K562 (cell line): ENCODE measurements around the gene LTA4H. TPM values are rescaled to one million over a fixed set of nuclear protein-coding genes. Genes with fewer than 3 reads are reported as not detected.
A peak's percentile ranks its signal among the peaks of the same experiment; 100 is the strongest.

Experiments
- ATAC-seq: fragments of 200-7000 bp; cut with Tn5 transposase; 3 replicates; pipeline ENCODE4 v1.9.1; 2020; ENCODE audit warnings: moderate library complexity
- BruUV-seq: library from RNA; stranded (reverse); fragments of 400-500 nt; replicated peaks from 2 replicates; lab custom pipeline; 2021; lab: Mats Ljungman, UMichigan
- CTCF ChIA-PET: fragments of 300-600 bp; formaldehyde crosslinking; extraction: SDS; loops from one replicate; lab custom pipeline; 2021; ENCODE audit warnings: low intra/inter-chr PET ratio; lab: Yijun Ruan, JAX
- POLR2A ChIA-PET: fragments of 300-600, 350-650 bp; sonication (Branson Sonifier 250); formaldehyde crosslinking; extraction: SDS; loops from one replicate; lab custom pipeline; 2021; ENCODE audit warnings: antibody characterized with exemption, inconsistent platforms; lab: Yijun Ruan, JAX
- DNase-seq, 4 experiments: peaks; one replicate each; pipeline versions ENCODE4 v3.0.0 to v3.0.0-alpha.2; 2011 to 2018; ENCODE audit warnings: low spot score in 3 of 4, mixed read lengths in 3 of 4; ENCODE audit errors: extremely low read depth in 1 of 4
- FAIRE-seq: peaks from 2 replicates; lab custom pipeline; 2011; peaks lifted over from hg19 to GRCh38; lab: Jason Lieb, UNC
- H2AFZ ChIP-seq: 2 replicates; pipeline ENCODE4 v1.6.0; 2011; ENCODE audit warnings: low read depth, low read length, control low read depth, inconsistent platforms
- H3K27ac ChIP-seq: fragments of 200-600 bp; 3 replicates; pipeline ENCODE4 v1.8.0; 2011; ENCODE audit warnings: low read depth, mild to moderate bottlenecking, control low read depth, inconsistent platforms, low read length, moderate library complexity, mixed read lengths; ENCODE audit errors: extremely low read depth
- H3K27me3 ChIP-seq, 2 experiments: fragments of 300-600 bp in 1 of 2; 2 replicates in 1 of 2; 3 replicates in 1 of 2; pipeline versions ENCODE4 v1.6.0 to v1.8.0; 2011; ENCODE audit warnings: inconsistent platforms in 2 of 2, low read length in 2 of 2, mild to moderate bottlenecking in 1 of 2, mixed read lengths in 1 of 2, moderate library complexity in 1 of 2; ENCODE audit not compliant: control insufficient read depth in 2 of 2, insufficient read depth in 2 of 2
- H3K36me3 ChIP-seq: fragments of 300-600 bp; 3 replicates; pipeline ENCODE4 v1.8.0; 2011; ENCODE audit warnings: mild to moderate bottlenecking, low read length, inconsistent platforms; ENCODE audit not compliant: control insufficient read depth, insufficient read depth
- H3K4me1 ChIP-seq, 2 experiments: fragments of 200-600 bp in 1 of 2; replicated peaks in 1 of 2; 2 replicates in 1 of 2; 3 replicates in 1 of 2; pipeline versions ENCODE4 v1.5.1 to v1.8.0; 2011; ENCODE audit warnings: inconsistent platforms in 2 of 2, low read length in 2 of 2, mild to moderate bottlenecking in 1 of 2, mixed read lengths in 1 of 2, moderate library complexity in 1 of 2; ENCODE audit not compliant: control insufficient read depth in 2 of 2, insufficient read depth in 2 of 2
- H3K4me2 ChIP-seq: 2 replicates; pipeline ENCODE4 v1.6.1; 2011; ENCODE audit warnings: low read length, control low read depth, inconsistent platforms, mixed read lengths; ENCODE audit not compliant: insufficient read depth
- H3K4me3 ChIP-seq: fragments of 200-600 bp; sonication (generic), shearing (Covaris generic); 2 replicates; pipeline ENCODE4 v1.5.1; 2016; ENCODE audit warnings: control low read depth, inconsistent platforms
- H3K79me2 ChIP-seq: fragments of 200-600 bp; 3 replicates; pipeline ENCODE4 v1.8.0; 2011; ENCODE audit warnings: low read length, inconsistent platforms; ENCODE audit not compliant: control insufficient read depth, insufficient read depth
- H3K9ac ChIP-seq, 2 experiments: 2 replicates each; pipeline versions ENCODE4 v1.6.0 to v1.6.1; 2011; ENCODE audit warnings: low read depth in 2 of 2, low read length in 2 of 2, control low read depth in 1 of 2, inconsistent platforms in 1 of 2, mild to moderate bottlenecking in 1 of 2, mixed read lengths in 1 of 2; ENCODE audit not compliant: insufficient read depth in 1 of 2
- H3K9me1 ChIP-seq: one replicate; pipeline ENCODE4 v1.6.0; 2011; ENCODE audit warnings: inconsistent platforms, mild to moderate bottlenecking, low read length, moderate library complexity; ENCODE audit not compliant: control insufficient read depth, insufficient read depth
- H3K9me3 ChIP-seq: replicated peaks from 2 replicates; pipeline ENCODE4 v1.5.1; 2011; ENCODE audit warnings: low read depth, low read length, inconsistent platforms; ENCODE audit not compliant: control insufficient read depth, insufficient read depth
- H4K20me1 ChIP-seq: replicated peaks from 2 replicates; pipeline ENCODE4 v1.6.1; 2011; ENCODE audit warnings: low read length, inconsistent platforms, mixed read lengths; ENCODE audit not compliant: control insufficient read depth, insufficient read depth
- ATF7 ChIP-seq: fragments of 450-650 bp; IDR thresholded peaks from 2 replicates; pipeline ENCODE4 v1.7.1; 2014; ENCODE audit warnings: mild to moderate bottlenecking, moderate library complexity
- BACH1 ChIP-seq: fragments of 200-800 bp; sonication (Bioruptor generic); IDR thresholded peaks from 2 replicates; pipeline ENCODE4 v1.6.1; 2016; ENCODE audit warnings: missing genetic modification characterization, missing compliant biosample characterization
- CLOCK ChIP-seq: fragments of 250-450 bp; sonication (Bioruptor Pico); IDR thresholded peaks from 2 replicates; pipeline ENCODE4 v1.4.0; 2020; ENCODE audit warnings: mild to moderate bottlenecking, moderate library complexity, borderline replicate concordance
- EGR1 ChIP-seq: fragments of 450-650 bp; conservative IDR thresholded peaks from 2 replicates; pipeline ENCODE4 v1.6.1; 2017; ENCODE audit warnings: mild to moderate bottlenecking
- ETV5 ChIP-seq: sonication (generic); formaldehyde crosslinking; IDR thresholded peaks from 2 replicates; pipeline ENCODE4 v1.4.0; 2020; ENCODE audit warnings: low read depth, mild to moderate bottlenecking, missing genetic modification reagents
- HDAC2 ChIP-seq: fragments of 450-650 bp; IDR thresholded peaks from 2 replicates; pipeline ENCODE4 v1.6.1; 2016; ENCODE audit warnings: mild to moderate bottlenecking
- NFIX ChIP-seq: fragments of 250-450 bp; sonication (Bioruptor Pico); IDR thresholded peaks from 2 replicates; pipeline ENCODE4 v1.4.0; 2020; ENCODE audit warnings: low read depth, mild to moderate bottlenecking, moderate library complexity
- PHTF2 ChIP-seq: fragments of 250-450 bp; sonication (Bioruptor Pico); IDR thresholded peaks from 2 replicates; pipeline ENCODE4 v1.5.0; 2021; ENCODE audit warnings: mild to moderate bottlenecking
- RBM25 ChIP-seq: fragments of 200-400 bp; formaldehyde crosslinking; IDR thresholded peaks from 2 replicates; pipeline ENCODE4 v1.6.1; 2018; ENCODE audit warnings: low read length, low read depth, moderate library complexity; ENCODE audit not compliant: severe bottlenecking
- XRCC4 ChIP-seq: IDR thresholded peaks from one replicate; pipeline ENCODE4 v1.6.1; 2011; ENCODE audit not compliant: insufficient read depth, insufficient read length; ENCODE audit errors: extremely low read depth
- ZBTB1 ChIP-seq: sonication (generic); formaldehyde crosslinking; IDR thresholded peaks from 2 replicates; pipeline ENCODE4 v1.8.1; 2023; ENCODE audit warnings: missing genetic modification reagents, low read depth, mild to moderate bottlenecking, borderline replicate concordance
- WGBS: fragments of 100-300 bp; shearing (Covaris generic); methylation state at CpG from one replicate; pipeline ENCODE4 v1.1.6; 2016; ENCODE audit warnings: low coverage, mixed read lengths; ENCODE audit not compliant: insufficient coverage; ENCODE audit errors: missing lambda C conversion rate; 5-methylcytosine and 5-hydroxymethylcytosine counted together
- in situ Hi-C: fragments of 300-500 bp; cut with MboI; formaldehyde crosslinking; loops from 4 replicates; pipeline ENCODE4 v1.15.0; 2018; ENCODE audit warnings: inconsistent platforms, mixed read lengths
- intact Hi-C: fragments of 100-400 bp; cut with micrococcal nuclease; formaldehyde crosslinking; loops from 2 replicates; pipeline ENCODE4 v1.14.2; 2022
- polyA plus RNA-seq, 8 experiments: library from polyadenylated mRNA; depleted of rRNA in 4 of 8; stranded (reverse) in 5 of 8; unstranded in 3 of 8; fragments of >200 nt; fragmentation: Nextera tagmentation in 2 of 8; fragmentation: Illumina TruSeq in 1 of 8; extraction: Ambion mirVana in 2 of 8; extraction: Trizol in 1 of 8; gene quantifications; 2 replicates each; pipeline versions ENCODE4 v1.2.1 to v1.2.3, GENCODE V29; 2011 to 2014; ENCODE audit warnings: inconsistent platforms in 1 of 8, missing spikeins in 1 of 8
- total RNA-seq, 7 experiments: library from RNA; depleted of rRNA in 6 of 7; stranded (reverse); fragments of >200 nt in 6 of 7; fragmentation: Illumina TruSeq in 2 of 7; extraction: Trizol in 2 of 7; gene quantifications; 2 replicates each; pipeline versions ENCODE4 v1.2.1 to v1.2.3, GENCODE V29; 2011 to 2021; ENCODE audit warnings: low replicate concordance in 1 of 7

The LTA4H gene
- total and polyA plus RNA-seq, 9 of the 15 experiments (the other 6 are each of a cell fraction or from before 2014, with no cell fraction given), result 25.2 to 58.1 (median 40.5) TPM

- intact Hi-C loops, result no loop called here
- Histone ChIP-seq H3K27me3 (no peaks in the 10 kb centered on the region), H3K9ac (no peak overlapping the region), H3K79me2 (peaks cover 6% of the 10 kb centered on the region; the same call in 1 of the 3 replicates), H3K4me2 (no peak overlapping the region), H3K4me3 (no peak overlapping the region), H3K4me1 (peaks cover 8 to 12% of the 10 kb centered on the region in 2 experiments), H4K20me1 (no peaks in the 10 kb centered on the region), H3K9me1 (no peaks in the 10 kb centered on the region), H2AFZ (no peak overlapping the region), H3K9me3 (no peaks in the 10 kb centered on the region), H3K36me3 (no peaks in the 10 kb centered on the region; the same call in 2 of the 3 replicates), H3K27ac (no peak overlapping the region)
- DNase-seq (no peak), FAIRE-seq (no peak), ATAC-seq (no peak)
- POLR2A ChIA-PET, result interaction anchor here (0.6 kb wide), 1 partner anchor 15 kb away, joined by 4 read pairs; no protein-coding TSS in a partner anchor
- WGBS, result 74% methylated on average over 8 of the region's 8 CpGs
- TF ChIP-seq PHTF2 (CRISPR knock-in tag) (no peak), ATF7 (no peak)
- no TSS peak for BruUV-seq
- in situ Hi-C loops, result no loop called here
- CTCF ChIA-PET, result no interaction called here
Observed at GRCh38 chr12:96036765-96037455, 1.5 kb upstream of the LTA4H start.

GRCh38 chr12:96034621-96035282 is 635 bp downstream of the LTA4H start:
- Histone ChIP-seq H3K27me3 (no peaks in the 10 kb centered on the region), H3K9me1 (no peaks in the 10 kb centered on the region), H3K4me1 (peaks cover 3 to 8% of the 10 kb centered on the region in 2 experiments; a peak in 4 of 5 replicates), H3K9ac (peak overlapping the region; percentile 66 to 97), H2AFZ (peak overlapping the region; percentile 100), H3K27ac (no peak overlapping the region; the same call in 2 of the 3 replicates), H3K4me3 (peak overlapping the region; percentile 71), H4K20me1 (no peaks in the 10 kb centered on the region), H3K36me3 (no peaks in the 10 kb centered on the region), H3K4me2 (peak overlapping the region; percentile 99), H3K79me2 (peaks cover 6% of the 10 kb centered on the region; the same call in 1 of the 3 replicates), H3K9me3 (no peaks in the 10 kb centered on the region)
- no TSS peak for BruUV-seq
- in situ Hi-C loops (no loop called here), intact Hi-C loops (no loop called here)
- ChIA-PET CTCF (no interaction called here), POLR2A (no interaction called here)
- FAIRE-seq (peak; percentile 35), DNase-seq (peak; percentile 12 to 25 (median 18)), ATAC-seq (peak; percentile 50)
- 5% methylated on average over 17 of the region's 25 CpGs for WGBS
- TF ChIP-seq ETV5 (CRISPR knock-in tag), result 0 out of 2 replicates have a peak, but pooled peaks have one; percentile 4
- no peak for TF ChIP-seq BACH1 (tag)
- TF ChIP-seq RBM25, result no peak
- TF ChIP-seq XRCC4, result no peak
- 0 out of 2 replicates have a peak, but pooled peaks have one; percentile 11 for TF ChIP-seq EGR1
- no peak for TF ChIP-seq CLOCK (CRISPR knock-in tag)
- TF ChIP-seq HDAC2, result no peak
- no peak for TF ChIP-seq NFIX (CRISPR knock-in tag)
- no peak for TF ChIP-seq ZBTB1 (CRISPR knock-in tag)
